Activated T-helper 17 cell treated with anti-CD3 and anti-CD28 coated beads, Interleukin-2, amount 50 U/mL, for 72 hours (primary cell): ENCODE measurements around the gene CLIC5. TPM values are rescaled to one million over a fixed set of nuclear protein-coding genes. Genes with fewer than 3 reads are reported as not detected.

Source experiments
- ATAC-seq: fragments of 150-1000 bp; cut with Tn5 transposase; replicated peaks from 2 replicates; pipeline ENCODE4 v1.10.0; 2021; ENCODE audit warnings: mild to moderate bottlenecking, moderate library complexity
- H3K27ac Mint-ChIP-seq: one replicate; pipeline ENCODE4 v1.8.0; 2022; ENCODE audit warnings: mixed read lengths
- H3K27me3 Mint-ChIP-seq: one replicate; pipeline ENCODE4 v1.8.0; 2022; ENCODE audit warnings: mixed read lengths
- H3K36me3 Mint-ChIP-seq: one replicate; pipeline ENCODE4 v1.8.0; 2022; ENCODE audit warnings: low read depth, mild to moderate bottlenecking, mixed read lengths
- H3K4me1 Mint-ChIP-seq: one replicate; pipeline ENCODE4 v1.8.0; 2022; ENCODE audit warnings: mixed read lengths
- H3K4me3 Mint-ChIP-seq: one replicate; pipeline ENCODE4 v1.8.0; 2022; ENCODE audit warnings: mild to moderate bottlenecking, mixed read lengths
- H3K9me3 Mint-ChIP-seq: one replicate; pipeline ENCODE4 v1.8.0; 2022; ENCODE audit warnings: mixed read lengths
- total RNA-seq, 2 donors: library from RNA; stranded (reverse); gene quantifications; one replicate each; pipeline ENCODE4 v1.2.3, GENCODE V29; 2022

The CLIC5 gene
- total RNA-seq, 2 donors from 2014 or later: 10.6 to 10.7 TPM

DNA sequence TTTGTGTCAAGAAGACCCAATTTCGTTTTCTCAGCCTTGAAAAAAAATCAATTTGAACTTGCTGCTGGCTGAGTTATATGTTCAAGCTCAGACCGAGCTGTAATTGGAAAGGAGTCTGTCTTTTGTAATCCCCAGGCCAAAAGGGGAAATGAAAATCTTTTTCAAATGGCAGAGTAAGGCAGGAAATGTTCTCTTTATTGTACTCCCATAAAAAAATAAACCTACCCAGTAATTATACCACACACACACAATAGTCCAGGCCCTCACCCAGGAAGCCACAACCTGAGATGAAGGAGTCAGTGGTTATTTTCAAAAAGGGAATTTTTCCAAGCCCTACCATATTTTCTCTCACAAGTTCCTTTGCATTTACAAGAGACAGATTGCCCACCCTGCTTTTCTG lies 45.3 kb downstream of the CLIC5 start:
- Mint-ChIP-seq H3K4me1 (peaks cover 9% of the 10 kb centered on the region), H3K27me3 (no peaks in the 10 kb centered on the region), H3K9me3 (no peaks in the 10 kb centered on the region), H3K36me3 (no peaks in the 10 kb centered on the region), H3K27ac (no peak overlapping the region), H3K4me3 (no peak overlapping the region)
- ATAC-seq: no peak

DNA sequence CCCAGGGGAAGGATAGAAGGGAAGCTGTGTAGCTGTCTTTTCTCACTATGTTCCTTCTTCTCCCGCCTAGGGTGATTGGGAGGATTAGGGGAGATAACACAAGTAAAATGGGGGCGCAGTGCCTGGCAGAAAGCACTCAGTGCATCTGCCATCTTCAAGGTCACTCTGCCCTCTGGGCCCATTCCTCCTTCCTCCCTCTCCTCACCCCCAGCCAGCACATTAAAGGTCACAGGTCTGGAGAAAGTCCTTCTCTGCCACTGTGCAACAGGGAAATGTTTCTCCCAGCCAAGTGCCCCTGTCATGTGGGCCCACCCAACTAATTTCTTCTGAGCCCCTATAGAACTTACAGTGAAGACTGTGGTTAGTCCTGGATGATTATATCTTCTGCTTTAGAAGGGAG lies 45.8 kb downstream of the CLIC5 start:
- H3K9me3 Mint-ChIP-seq: no peaks in the 10 kb centered on the region
- H3K27me3 Mint-ChIP-seq: no peaks in the 10 kb centered on the region
- peaks cover 9% of the 10 kb centered on the region for H3K4me1 Mint-ChIP-seq
- no peaks in the 10 kb centered on the region for H3K36me3 Mint-ChIP-seq
- no peak for ATAC-seq
- H3K4me3 Mint-ChIP-seq: no peak overlapping the region
- H3K27ac Mint-ChIP-seq: no peak overlapping the region

DNA sequence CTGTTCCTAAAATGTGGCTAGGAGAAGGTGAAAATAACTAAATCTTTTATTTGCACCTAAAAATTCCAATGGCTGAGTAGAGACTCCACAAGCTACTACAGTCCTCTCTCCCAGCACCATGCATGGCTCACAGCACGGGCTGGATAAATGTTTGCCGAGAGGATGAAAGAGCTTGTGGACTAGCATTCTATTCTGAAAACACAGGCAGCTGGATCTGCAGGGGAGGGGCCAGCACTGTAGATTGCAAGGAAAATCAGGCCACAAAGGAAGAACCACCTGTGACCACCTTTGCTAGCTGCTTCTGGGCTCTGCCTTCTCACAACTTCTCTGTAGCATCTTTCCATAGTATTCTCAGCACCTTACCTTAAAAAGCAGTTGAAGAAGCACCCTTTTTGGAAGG lies 46.6 kb downstream of the CLIC5 start:
- Mint-ChIP-seq H3K27me3 (no peaks in the 10 kb centered on the region), H3K4me1 (peaks cover 9% of the 10 kb centered on the region), H3K36me3 (no peaks in the 10 kb centered on the region), H3K27ac (no peak overlapping the region), H3K4me3 (no peak overlapping the region), H3K9me3 (no peaks in the 10 kb centered on the region)
- ATAC-seq: no peak

DNA sequence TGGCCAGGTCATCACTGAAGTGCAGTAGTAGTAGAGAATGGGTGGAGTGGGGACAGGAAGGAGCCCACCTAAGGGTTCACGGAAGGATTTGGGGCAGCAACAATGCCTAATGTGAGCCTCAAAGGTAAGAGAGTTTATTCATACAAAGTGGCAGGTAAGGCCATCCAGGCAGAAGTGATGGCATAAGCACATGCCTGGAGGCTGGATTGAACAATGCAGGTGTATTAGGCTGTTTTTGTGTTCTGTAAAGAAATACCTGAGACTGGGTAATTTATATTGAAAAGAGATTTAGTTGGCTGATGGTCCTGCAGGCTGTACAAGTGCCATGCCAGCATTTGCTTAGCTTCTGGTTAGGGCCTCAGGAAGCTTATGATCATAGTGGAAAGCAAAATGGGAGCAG lies 48.3 kb downstream of the CLIC5 start:
- no peak overlapping the region for H3K4me3 Mint-ChIP-seq
- no peaks in the 10 kb centered on the region for H3K27me3 Mint-ChIP-seq
- H3K4me1 Mint-ChIP-seq: peaks cover 9% of the 10 kb centered on the region
- no peaks in the 10 kb centered on the region for H3K9me3 Mint-ChIP-seq
- no peak for ATAC-seq
- no peaks in the 10 kb centered on the region for H3K36me3 Mint-ChIP-seq
- H3K27ac Mint-ChIP-seq: no peak overlapping the region

DNA sequence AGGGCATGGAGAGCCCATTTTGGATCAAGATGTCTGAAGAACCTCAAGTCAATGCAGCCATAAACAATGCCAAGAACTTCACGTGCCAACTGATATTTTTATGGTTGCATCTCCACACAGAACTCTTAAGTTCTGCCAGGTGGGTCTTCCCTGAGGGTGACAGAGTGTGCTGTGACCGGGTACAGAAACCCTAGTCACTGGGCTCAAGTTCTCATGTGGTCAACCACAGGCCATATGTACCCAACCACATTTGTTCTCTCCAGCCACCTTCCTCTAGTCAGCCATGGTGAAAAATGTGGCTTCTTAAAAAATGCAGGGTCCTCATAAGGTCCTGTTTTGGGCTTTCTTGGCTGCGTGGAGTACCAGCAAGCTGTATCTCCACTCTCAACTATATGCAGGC lies 48.9 kb downstream of the CLIC5 start:
- no peak overlapping the region for H3K27ac Mint-ChIP-seq
- no peak overlapping the region for H3K4me3 Mint-ChIP-seq
- peak; percentile 61 for ATAC-seq
- H3K36me3 Mint-ChIP-seq: no peaks in the 10 kb centered on the region
- H3K4me1 Mint-ChIP-seq: peaks cover 9% of the 10 kb centered on the region
- H3K27me3 Mint-ChIP-seq: no peaks in the 10 kb centered on the region
- no peaks in the 10 kb centered on the region for H3K9me3 Mint-ChIP-seq

DNA sequence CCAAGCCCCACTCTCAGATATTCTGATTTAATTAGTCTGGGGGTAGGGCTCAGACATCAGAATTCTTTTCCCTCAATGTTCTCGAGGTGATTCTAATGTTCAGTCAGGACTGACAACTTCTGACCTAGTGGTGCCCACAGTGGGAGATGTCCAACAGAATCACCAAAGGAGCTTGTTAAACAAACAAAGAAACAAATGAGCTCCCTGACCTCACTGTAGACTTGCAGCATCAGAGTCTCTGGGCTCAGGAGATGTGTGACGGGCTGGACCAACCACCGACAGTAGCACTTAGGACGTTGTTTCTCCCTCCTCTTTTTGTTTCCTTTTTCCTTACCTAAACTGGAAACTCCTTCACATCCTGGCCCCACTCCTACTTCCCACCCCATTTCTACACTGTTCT lies 49.3 kb downstream of the CLIC5 start:
- H3K4me1 Mint-ChIP-seq: peaks cover 9% of the 10 kb centered on the region
- no peaks in the 10 kb centered on the region for H3K27me3 Mint-ChIP-seq
- no peaks in the 10 kb centered on the region for H3K9me3 Mint-ChIP-seq
- H3K27ac Mint-ChIP-seq: no peak overlapping the region
- H3K4me3 Mint-ChIP-seq: no peak overlapping the region
- H3K36me3 Mint-ChIP-seq: no peaks in the 10 kb centered on the region
- no peak for ATAC-seq

DNA sequence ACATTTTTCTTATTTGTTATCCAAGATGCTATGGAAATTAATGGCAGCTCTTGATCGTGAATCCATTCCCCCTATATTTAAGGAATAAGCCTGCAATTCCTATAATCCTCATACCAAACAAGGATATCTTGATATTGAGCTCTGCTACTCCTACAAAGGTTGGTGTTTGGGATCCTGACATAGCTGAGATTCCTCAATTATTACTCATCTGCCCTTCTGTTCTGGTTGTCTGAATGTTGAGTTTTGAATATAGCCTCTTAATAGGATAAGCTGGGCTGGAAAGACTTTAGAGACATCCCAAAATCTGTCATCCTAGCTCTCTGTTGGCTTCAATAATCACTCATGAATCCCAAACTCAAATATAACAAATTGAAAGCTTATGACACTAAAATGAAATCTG lies 49.9 kb downstream of the CLIC5 start:
- ATAC-seq: no peak
- Mint-ChIP-seq H3K36me3 (no peaks in the 10 kb centered on the region), H3K27me3 (no peaks in the 10 kb centered on the region), H3K4me1 (peaks cover 9% of the 10 kb centered on the region), H3K9me3 (no peaks in the 10 kb centered on the region), H3K27ac (no peak overlapping the region), H3K4me3 (no peak overlapping the region)

DNA sequence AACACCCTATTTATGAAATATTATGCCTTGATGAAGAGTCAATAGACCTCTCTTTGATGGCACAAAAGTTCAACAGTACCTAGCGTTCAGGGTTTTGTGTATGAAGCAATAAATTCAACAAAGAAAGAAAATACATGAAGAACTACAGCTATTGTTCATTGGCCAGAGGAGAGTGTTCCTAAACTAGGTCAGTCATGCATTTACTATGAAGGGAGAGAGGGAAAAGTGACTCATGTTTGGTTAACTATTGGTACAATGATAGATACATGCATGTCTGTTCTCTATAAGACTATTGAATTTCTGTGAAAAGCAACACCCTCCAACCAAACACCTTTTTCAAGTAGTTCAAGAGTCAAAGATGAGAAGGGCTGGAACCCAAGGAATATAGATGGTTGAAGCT lies 50.7 kb downstream of the CLIC5 start:
- Mint-ChIP-seq H3K4me3 (no peak overlapping the region), H3K27me3 (no peaks in the 10 kb centered on the region), H3K27ac (no peak overlapping the region), H3K36me3 (no peaks in the 10 kb centered on the region), H3K9me3 (no peaks in the 10 kb centered on the region), H3K4me1 (peaks cover 5% of the 10 kb centered on the region)
- peak; percentile 74 for ATAC-seq

DNA sequence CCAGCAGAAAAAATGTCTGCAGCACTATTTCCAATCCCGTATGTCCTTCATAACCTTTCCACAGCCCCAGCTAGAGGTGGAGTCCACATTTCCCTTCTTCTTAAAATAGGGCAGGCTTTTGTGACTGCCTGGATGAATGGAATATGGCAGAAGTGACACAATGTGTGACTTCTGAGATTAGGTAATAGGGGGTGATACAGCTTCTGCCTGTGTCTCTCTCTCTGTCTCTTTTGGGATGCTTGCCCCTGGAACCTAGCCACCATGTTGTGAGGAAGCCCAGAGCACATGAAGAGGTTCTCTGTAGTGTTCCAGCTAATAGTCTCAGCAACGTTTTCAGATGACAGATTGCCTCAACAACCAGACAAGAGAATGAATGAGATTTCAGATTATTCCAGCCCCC lies 51.4 kb downstream of the CLIC5 start:
- H3K27me3 Mint-ChIP-seq: no peaks in the 10 kb centered on the region
- H3K4me3 Mint-ChIP-seq: no peak overlapping the region
- no peak overlapping the region for H3K27ac Mint-ChIP-seq
- ATAC-seq: no peak
- no peaks in the 10 kb centered on the region for H3K36me3 Mint-ChIP-seq
- H3K4me1 Mint-ChIP-seq: peaks cover 5% of the 10 kb centered on the region
- no peaks in the 10 kb centered on the region for H3K9me3 Mint-ChIP-seq

DNA sequence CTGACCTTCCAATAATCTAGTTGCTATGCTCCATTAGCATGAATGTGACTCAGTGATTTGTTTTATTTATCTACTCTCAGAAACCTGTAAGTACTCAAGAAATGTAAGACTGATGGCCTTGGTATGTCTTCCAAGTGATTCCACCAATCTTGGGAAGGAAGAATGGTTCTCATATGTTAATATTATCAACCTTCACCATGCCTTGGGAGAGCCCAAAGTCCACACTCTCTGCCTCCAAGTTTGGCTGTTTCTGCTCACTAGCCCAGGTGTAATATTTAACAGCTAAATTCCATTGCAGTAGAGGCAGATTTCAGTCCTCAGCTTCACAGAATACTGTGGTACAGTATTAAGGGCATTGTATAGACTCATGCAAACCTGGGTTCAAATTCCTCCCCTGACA lies 51.8 kb downstream of the CLIC5 start:
- no peak for ATAC-seq
- Mint-ChIP-seq H3K27ac (no peak overlapping the region), H3K9me3 (no peaks in the 10 kb centered on the region), H3K4me1 (peaks cover 5% of the 10 kb centered on the region), H3K4me3 (no peak overlapping the region), H3K27me3 (no peaks in the 10 kb centered on the region), H3K36me3 (no peaks in the 10 kb centered on the region)

DNA sequence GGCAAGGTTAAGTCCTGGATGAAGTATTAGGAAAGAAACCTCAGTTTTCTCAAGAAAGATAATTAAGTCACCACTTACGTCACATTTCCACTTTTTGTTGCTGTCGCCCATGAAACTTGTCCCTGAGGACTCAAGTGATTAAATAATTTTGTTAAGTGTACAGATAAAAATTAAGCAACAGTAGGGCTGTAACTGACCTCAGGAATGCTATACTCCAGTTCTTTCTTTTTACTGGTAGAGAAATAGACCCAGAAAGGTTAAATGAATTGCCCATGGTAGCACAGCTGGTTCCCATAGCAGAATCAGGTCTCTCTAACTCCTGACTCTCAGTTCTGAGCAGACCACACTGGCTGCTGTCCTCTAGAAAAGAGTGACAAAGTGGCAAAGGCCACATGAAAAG lies 54.5 kb downstream of the CLIC5 start:
- no peaks in the 10 kb centered on the region for H3K4me1 Mint-ChIP-seq
- no peak for ATAC-seq
- no peak overlapping the region for H3K27ac Mint-ChIP-seq
- no peaks in the 10 kb centered on the region for H3K27me3 Mint-ChIP-seq
- H3K4me3 Mint-ChIP-seq: no peak overlapping the region
- no peaks in the 10 kb centered on the region for H3K9me3 Mint-ChIP-seq
- H3K36me3 Mint-ChIP-seq: no peaks in the 10 kb centered on the region

DNA sequence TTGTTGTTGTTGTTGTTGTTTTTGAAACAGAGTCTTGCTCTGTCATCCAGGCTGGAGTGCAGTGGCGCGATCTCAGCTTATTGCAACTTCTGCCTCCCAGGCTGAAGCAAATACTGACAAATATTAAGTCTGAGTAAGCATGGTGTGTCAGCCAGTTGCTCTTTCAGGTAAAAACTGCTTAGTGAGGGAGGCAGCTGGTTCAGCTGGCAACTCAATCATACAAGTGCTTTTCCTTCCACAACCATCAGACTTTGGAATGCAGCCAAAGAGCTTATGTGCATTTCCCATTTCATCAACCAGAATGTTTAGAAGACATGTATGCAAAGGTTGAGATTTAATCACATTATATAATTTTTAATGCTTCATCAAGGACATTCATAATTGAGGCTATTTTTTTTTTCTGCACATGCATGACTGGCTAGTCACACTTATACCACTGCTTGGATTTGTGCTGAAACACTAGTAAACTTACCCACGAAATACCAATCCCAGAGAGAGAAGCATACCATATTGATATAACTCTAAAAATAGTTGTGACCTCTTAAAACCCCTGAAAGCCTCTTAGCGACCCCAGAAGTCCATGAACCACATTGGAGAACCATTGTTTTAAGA lies 56.0 kb downstream of the CLIC5 start:
- Mint-ChIP-seq H3K9me3 (no peaks in the 10 kb centered on the region), H3K36me3 (no peaks in the 10 kb centered on the region), H3K4me3 (no peak overlapping the region), H3K4me1 (no peaks in the 10 kb centered on the region), H3K27me3 (no peaks in the 10 kb centered on the region), H3K27ac (no peak overlapping the region)
- ATAC-seq: no peak

DNA sequence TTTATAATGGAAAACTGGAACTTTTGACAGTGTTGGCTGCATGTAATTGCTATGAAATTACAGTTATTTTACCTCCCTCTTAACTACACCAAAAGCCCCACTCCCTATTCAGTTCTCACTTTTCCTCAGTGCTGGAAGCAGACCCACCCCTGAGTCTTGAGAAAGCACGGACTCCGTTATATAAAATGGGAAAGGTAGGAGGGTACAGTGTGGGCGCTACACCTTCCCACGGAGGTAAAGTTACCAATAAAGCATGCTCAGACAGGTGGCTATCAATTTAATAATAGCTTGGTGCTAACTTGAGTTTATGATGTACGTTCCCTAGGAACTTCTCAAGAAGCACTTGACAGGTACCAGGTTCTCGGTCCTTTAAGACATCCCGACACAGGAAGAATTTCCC lies 59.0 kb downstream of the CLIC5 start:
- Mint-ChIP-seq H3K27ac (no peak overlapping the region), H3K27me3 (no peaks in the 10 kb centered on the region), H3K9me3 (no peaks in the 10 kb centered on the region), H3K36me3 (peaks cover 23% of the 10 kb centered on the region), H3K4me3 (no peak overlapping the region), H3K4me1 (no peaks in the 10 kb centered on the region)
- ATAC-seq: no peak

DNA sequence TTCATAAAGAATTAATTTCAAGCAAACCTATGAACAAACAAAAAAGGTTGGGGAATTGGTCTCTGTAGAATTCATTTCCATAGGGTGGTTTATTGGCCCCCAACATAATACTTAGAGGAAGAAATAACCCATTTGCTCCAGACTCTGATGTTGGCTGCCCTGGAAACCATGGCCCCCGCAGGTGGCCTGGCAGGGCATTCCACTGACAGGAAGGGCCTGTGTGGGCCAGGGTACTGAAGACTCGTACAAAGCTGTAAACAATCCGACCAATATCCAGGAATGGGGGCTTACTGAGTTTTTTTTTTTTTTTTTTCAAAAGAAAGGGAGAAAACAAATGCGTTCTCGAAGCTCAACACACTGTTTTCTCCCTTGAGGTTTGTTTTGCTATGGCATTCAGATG lies 59.5 kb downstream of the CLIC5 start:
- H3K4me1 Mint-ChIP-seq: no peaks in the 10 kb centered on the region
- H3K27me3 Mint-ChIP-seq: no peaks in the 10 kb centered on the region
- no peaks in the 10 kb centered on the region for H3K9me3 Mint-ChIP-seq
- H3K27ac Mint-ChIP-seq: no peak overlapping the region
- ATAC-seq: no peak
- H3K36me3 Mint-ChIP-seq: peaks cover 28% of the 10 kb centered on the region
- H3K4me3 Mint-ChIP-seq: no peak overlapping the region

DNA sequence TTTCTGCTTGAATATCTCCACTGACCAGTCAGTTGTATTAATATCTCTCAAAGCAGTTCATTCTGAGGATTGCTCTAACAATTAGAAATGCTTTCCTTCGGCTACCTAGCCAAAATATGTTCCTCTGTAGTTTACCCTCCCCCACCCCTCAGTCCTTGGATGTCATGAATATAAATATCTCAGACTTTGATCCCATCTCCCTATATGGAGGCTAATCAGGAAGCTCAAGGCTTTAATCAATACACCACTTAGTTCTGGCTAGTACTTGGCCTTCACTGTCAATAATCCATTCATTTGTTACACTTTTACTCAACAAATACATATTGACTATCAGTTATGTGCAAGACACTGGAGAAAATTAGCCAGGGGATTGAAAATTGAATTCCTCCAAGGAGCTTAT lies 60.1 kb downstream of the CLIC5 start:
- Mint-ChIP-seq H3K27me3 (no peaks in the 10 kb centered on the region), H3K27ac (no peak overlapping the region), H3K4me1 (no peaks in the 10 kb centered on the region), H3K36me3 (peaks cover 31% of the 10 kb centered on the region), H3K4me3 (no peak overlapping the region), H3K9me3 (no peaks in the 10 kb centered on the region)
- no peak for ATAC-seq

DNA sequence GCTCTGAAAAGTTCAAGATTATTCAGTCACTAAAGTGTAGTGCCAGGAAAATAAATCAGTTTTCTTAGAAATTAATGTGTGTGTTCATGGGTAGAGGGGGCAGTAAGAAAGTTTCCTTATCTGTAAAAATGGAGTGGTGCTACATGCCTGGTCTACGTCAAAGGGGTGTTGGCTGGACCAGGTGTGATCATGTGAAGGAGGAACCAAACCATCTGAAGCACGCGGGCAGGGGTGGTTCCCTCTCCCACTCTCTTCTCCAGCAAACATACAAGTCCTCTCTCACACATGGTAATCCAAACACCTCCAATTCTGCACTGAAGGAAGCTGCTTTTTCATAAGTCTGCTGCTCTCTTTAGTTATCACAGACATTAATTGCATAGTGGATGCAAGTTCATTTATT lies 63.1 kb downstream of the CLIC5 start:
- H3K27ac Mint-ChIP-seq: no peak overlapping the region
- H3K36me3 Mint-ChIP-seq: peaks cover 50% of the 10 kb centered on the region
- H3K4me3 Mint-ChIP-seq: no peak overlapping the region
- H3K9me3 Mint-ChIP-seq: no peaks in the 10 kb centered on the region
- H3K27me3 Mint-ChIP-seq: no peaks in the 10 kb centered on the region
- H3K4me1 Mint-ChIP-seq: peaks cover 5% of the 10 kb centered on the region
- no peak for ATAC-seq
